CD4-positive, alpha-beta T cell (primary cell): ENCODE results near the gene ATP2B2. TPM values are rescaled to one million over a fixed set of nuclear protein-coding genes. Genes with fewer than 3 reads are reported as not detected.

Experiments
- ATAC-seq: fragments of 200-7000 bp; cut with Tn5 transposase; one replicate; pipeline ENCODE4 v1.10.0; 2022; ENCODE audit warnings: mild to moderate bottlenecking; ENCODE audit not compliant: poor library complexity
- CTCF ChIA-PET: fragments of 350-600 bp; sonication (Branson Sonifier 250); formaldehyde crosslinking; loops from one replicate; lab custom pipeline; 2021; ENCODE audit warnings: antibody characterized with exemption, inconsistent platforms; lab: Charles Lee
- POLR2A ChIA-PET: fragments of 350-600 bp; sonication (Branson Sonifier 250); formaldehyde crosslinking; loops from one replicate; lab custom pipeline; 2021; ENCODE audit warnings: antibody characterized with exemption, inconsistent platforms; lab: Charles Lee
- DNase-seq, 14 experiments: peaks; one replicate each; pipeline ENCODE4 v3.0.0-alpha.2; 2013 to 2020; ENCODE audit warnings: mixed read lengths in 2 of 14
- H3K27ac ChIP-seq, 2 donors: one replicate each; pipeline versions ENCODE4 v1.5.1 to v1.7.0; 2013; ENCODE audit warnings: low read length in 2 of 2, low read depth in 1 of 2, mild to moderate bottlenecking in 1 of 2
- H3K27me3 ChIP-seq, 2 experiments: 1 replicate in 1 of 2; 2 replicates in 1 of 2; pipeline versions ENCODE4 v1.6.1 to v1.7.0; 2013; ENCODE audit warnings: low read length in 2 of 2, control low read depth in 1 of 2, mild to moderate bottlenecking in 1 of 2, moderate library complexity in 1 of 2; ENCODE audit not compliant: insufficient read depth in 2 of 2, control insufficient read depth in 1 of 2
- H3K36me3 ChIP-seq: one replicate; pipeline ENCODE4 v1.6.1; 2013; ENCODE audit warnings: low read length, control low read depth; ENCODE audit not compliant: insufficient read depth
- H3K4me1 ChIP-seq: one replicate; pipeline ENCODE4 v1.6.1; 2013; ENCODE audit warnings: low read length, control low read depth; ENCODE audit not compliant: insufficient read depth
- H3K4me3 ChIP-seq: one replicate; pipeline ENCODE4 v1.5.1; 2013; ENCODE audit warnings: mild to moderate bottlenecking, low read length, moderate library complexity
- H3K9me3 ChIP-seq, 2 experiments: 1 replicate in 1 of 2; 2 replicates in 1 of 2; pipeline versions ENCODE4 v1.6.1 to v1.7.0; 2013; ENCODE audit warnings: low read length in 2 of 2, mild to moderate bottlenecking in 2 of 2, control low read depth in 1 of 2, moderate library complexity in 1 of 2; ENCODE audit not compliant: control insufficient read depth in 1 of 2, insufficient read depth in 1 of 2
- H3K27ac Mint-ChIP-seq: one replicate; pipeline ENCODE4 v1.8.0; 2020; ENCODE audit warnings: mixed read lengths
- H3K27me3 Mint-ChIP-seq: one replicate; pipeline ENCODE4 v1.8.0; 2021; ENCODE audit warnings: mixed read lengths
- H3K36me3 Mint-ChIP-seq: one replicate; pipeline ENCODE4 v1.8.0; 2021; ENCODE audit warnings: low read depth, mixed read lengths
- H3K4me1 Mint-ChIP-seq: one replicate; pipeline ENCODE4 v1.8.0; 2021; ENCODE audit warnings: low read depth, mixed read lengths
- H3K4me3 Mint-ChIP-seq: one replicate; pipeline ENCODE4 v1.8.0; 2020; ENCODE audit warnings: mild to moderate bottlenecking, mixed read lengths
- H3K9me3 Mint-ChIP-seq: one replicate; pipeline ENCODE4 v1.8.0; 2020; ENCODE audit warnings: mixed read lengths
- CTCF ChIP-seq: fragments of 200-600 bp; IDR thresholded peaks from one replicate; pipeline ENCODE4 v1.8.0; 2022; ENCODE audit warnings: antibody characterized with exemption, mild to moderate bottlenecking
- intact Hi-C, 2 experiments: fragments of 100-400 bp; cut with DNase I in 1 of 2; cut with micrococcal nuclease in 1 of 2; formaldehyde crosslinking; loops; one replicate each; pipeline versions ENCODE4 v1.15.1 to v1.9.0; 2023 to 2025; cut with DNase I, micrococcal nuclease
- total RNA-seq, 174 experiments: library from RNA in 2 of 174; stranded (reverse) in 2 of 174; gene quantifications; one replicate each; pipeline ENCODE4 v1.2.3 and lab custom pipeline; 2021 to 2026

The ATP2B2 gene
- total RNA-seq, 2 experiments from 2014 or later: not detected

GRCh38 chr3:10434938-10435336, 70.4 kb downstream of the ATP2B2 start:
- no peak for TF ChIP-seq CTCF
- Histone ChIP-seq H3K27ac (no peak overlapping the region), H3K4me3 (no peak overlapping the region), H3K9me3 (no peaks in the 10 kb centered on the region), H3K27me3 (no peaks in the 10 kb centered on the region), H3K36me3 (no peaks in the 10 kb centered on the region), H3K4me1 (peaks cover 27% of the 10 kb centered on the region)
- intact Hi-C loops: no loop called here
- H3K27me3 Mint-ChIP-seq: no peaks in the 10 kb centered on the region
- H3K9me3 Mint-ChIP-seq: no peaks in the 10 kb centered on the region
- no peak overlapping the region for H3K27ac Mint-ChIP-seq
- ChIA-PET POLR2A (interaction anchor here (1.3 to 2.7 kb wide), 2 partner anchors 34 to 39 kb away, joined by 5 to 13 read pairs; no protein-coding TSS in a partner anchor), CTCF (no interaction called here)
- H3K4me3 Mint-ChIP-seq: no peak overlapping the region
- ATAC-seq (no peak), DNase-seq (no peak)
- peaks cover 31% of the 10 kb centered on the region for H3K4me1 Mint-ChIP-seq
- no peaks in the 10 kb centered on the region for H3K36me3 Mint-ChIP-seq

- Mint-ChIP-seq H3K27me3 (no peaks in the 10 kb centered on the region), H3K36me3 (no peaks in the 10 kb centered on the region), H3K9me3 (no peaks in the 10 kb centered on the region), H3K27ac (peak overlapping the region; percentile 46), H3K4me1 (peaks cover 31% of the 10 kb centered on the region), H3K4me3 (no peak overlapping the region)
- Histone ChIP-seq H3K36me3 (no peaks in the 10 kb centered on the region), H3K9me3 (no peaks in the 10 kb centered on the region), H3K4me3 (no peak overlapping the region), H3K27ac (no peak overlapping the region), H3K4me1 (peaks cover 27% of the 10 kb centered on the region), H3K27me3 (no peaks in the 10 kb centered on the region)
- ChIA-PET POLR2A (interaction anchor here (1.1 to 1.3 kb wide), 2 partner anchors 14 to 35 kb away, joined by 3 to 5 read pairs; no protein-coding TSS in a partner anchor), CTCF (interaction anchor here (0.6 kb wide), 1 partner anchor 1979 kb away, joined by 4 read pairs; no protein-coding TSS in a partner anchor)
- intact Hi-C loops: no loop called here
- no peak for TF ChIP-seq CTCF
- DNase-seq: no peak
- ATAC-seq: no peak
Measured at GRCh38 chr3:10434144-10434937, 71.0 kb downstream of the ATP2B2 start.

GRCh38 chr3:10432931-10433330, 72.5 kb downstream of the ATP2B2 start:
- intact Hi-C loops: no loop called here

More at GRCh38 chr3:10432931-10433330, 72.5 kb downstream of the ATP2B2 start:
- no peaks in the 10 kb centered on the region for H3K36me3 Mint-ChIP-seq
- H3K4me1 Mint-ChIP-seq: peaks cover 25% of the 10 kb centered on the region
- H3K36me3 ChIP-seq: no peaks in the 10 kb centered on the region
- POLR2A ChIA-PET: interaction anchor here (1.1 kb wide), 1 partner anchor 12 kb away, joined by 3 read pairs; no protein-coding TSS in a partner anchor
- CTCF ChIA-PET: no interaction called here
- no peak overlapping the region for H3K4me3 Mint-ChIP-seq
- H3K27me3 ChIP-seq: no peaks in the 10 kb centered on the region
- no peaks in the 10 kb centered on the region for H3K9me3 ChIP-seq
- H3K27ac ChIP-seq: no peak overlapping the region
- H3K4me1 ChIP-seq: peaks cover 22% of the 10 kb centered on the region
- no peak overlapping the region for H3K27ac Mint-ChIP-seq
- H3K4me3 ChIP-seq: no peak overlapping the region
- no peak for TF ChIP-seq CTCF
- ATAC-seq (no peak), DNase-seq (no peak)
- no peaks in the 10 kb centered on the region for H3K27me3 Mint-ChIP-seq
- no peaks in the 10 kb centered on the region for H3K9me3 Mint-ChIP-seq
